ENCODE measurements around the gene ZNF148.

The ZNF148 gene

DNA sequence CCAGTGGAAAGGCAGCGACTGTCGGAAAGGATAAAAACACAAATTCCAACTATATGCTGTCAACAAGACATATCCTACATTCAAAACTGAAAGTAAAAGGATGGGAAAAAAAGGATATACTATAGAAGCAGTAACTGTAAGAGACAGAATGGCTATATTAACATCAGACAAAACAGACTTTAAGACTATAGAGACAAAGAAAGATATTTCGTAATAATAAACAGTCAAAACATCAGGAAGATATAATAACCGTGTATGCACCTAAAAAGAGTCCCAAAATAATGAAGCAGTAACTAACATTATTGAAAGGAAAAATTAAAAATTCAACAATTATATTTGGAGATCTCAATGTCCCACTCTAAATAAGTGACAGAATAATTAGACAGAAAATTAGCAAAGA lies 48.2 kb downstream of the ZNF148 start:
- no peak for DNase-seq

DNA sequence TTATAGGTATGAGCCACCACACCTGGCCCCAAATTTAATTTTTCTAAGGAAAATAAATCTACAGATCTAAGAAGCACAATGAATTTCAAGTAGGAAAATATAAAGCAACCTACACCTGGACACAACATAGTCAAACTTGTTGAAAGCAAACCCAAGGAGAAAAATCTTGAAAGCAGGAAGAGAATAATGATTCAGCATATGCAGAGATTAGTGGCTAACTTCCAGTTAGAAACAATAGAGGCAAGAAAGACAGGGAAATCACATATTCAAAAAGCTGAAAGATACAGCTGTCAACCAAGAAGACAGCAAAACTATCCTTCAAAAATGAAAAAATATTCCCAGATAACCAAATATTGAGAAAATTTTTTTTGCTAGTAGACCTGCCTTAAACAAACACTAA lies 49.4 kb downstream of the ZNF148 start:
- no peak for DNase-seq

DNA sequence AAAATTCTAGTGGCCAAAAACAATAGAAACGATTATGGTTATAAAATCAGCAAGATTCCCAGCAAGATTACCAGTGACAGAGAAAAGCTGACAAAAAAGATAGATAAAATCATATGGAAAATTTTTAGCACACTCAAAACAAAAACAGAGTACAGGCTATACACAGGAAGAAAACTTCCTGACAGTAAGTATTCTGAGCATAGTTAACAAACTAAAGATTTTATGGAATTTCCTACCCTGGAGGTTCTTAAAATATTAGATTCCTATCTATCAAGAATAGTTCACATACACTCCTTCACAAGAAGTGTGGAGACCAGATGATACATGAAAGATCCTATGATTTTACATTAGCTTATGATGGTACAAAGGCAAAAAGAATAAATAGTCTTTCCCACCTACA lies 50.8 kb downstream of the ZNF148 start:
- no peak for DNase-seq

DNA sequence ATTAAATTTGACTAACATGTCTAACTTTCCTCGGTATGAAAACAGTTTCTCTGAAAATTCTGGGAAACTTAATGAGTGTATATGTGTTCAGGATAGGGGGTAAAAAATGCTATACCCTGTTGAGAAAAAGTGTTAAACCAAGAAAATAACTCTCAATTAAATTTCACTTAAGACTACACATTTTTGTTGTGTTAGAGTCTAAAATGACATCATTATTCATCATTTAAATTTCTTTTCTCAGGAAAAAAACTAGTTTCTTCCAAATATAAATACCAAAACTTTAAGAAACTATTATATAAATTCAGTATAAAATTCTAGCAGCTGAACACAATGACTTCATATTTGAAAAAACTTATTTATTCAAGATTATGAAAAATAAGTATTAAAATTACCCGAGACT lies 52.2 kb downstream of the ZNF148 start:
- no peak for DNase-seq

DNA sequence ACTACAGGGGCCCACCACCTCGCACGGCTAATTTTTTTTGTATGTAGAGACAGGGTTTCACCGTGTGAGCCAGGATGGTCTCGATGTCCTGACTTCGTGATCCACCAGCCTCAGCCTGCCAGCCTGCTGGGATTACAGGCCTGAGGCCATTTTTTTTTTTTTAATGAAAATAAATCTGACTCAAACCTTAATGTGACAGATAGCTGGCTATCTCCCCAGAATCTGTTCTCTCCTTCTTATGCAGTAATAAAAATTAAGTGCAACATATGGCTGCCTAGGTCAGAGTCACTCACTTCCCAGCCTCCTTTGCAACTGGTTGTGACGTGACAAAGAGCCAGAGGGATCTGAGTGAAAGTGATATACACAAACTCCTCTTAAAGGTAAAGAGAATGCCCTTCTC lies 53.0 kb downstream of the ZNF148 start:
- DNase-seq: no peak

DNA sequence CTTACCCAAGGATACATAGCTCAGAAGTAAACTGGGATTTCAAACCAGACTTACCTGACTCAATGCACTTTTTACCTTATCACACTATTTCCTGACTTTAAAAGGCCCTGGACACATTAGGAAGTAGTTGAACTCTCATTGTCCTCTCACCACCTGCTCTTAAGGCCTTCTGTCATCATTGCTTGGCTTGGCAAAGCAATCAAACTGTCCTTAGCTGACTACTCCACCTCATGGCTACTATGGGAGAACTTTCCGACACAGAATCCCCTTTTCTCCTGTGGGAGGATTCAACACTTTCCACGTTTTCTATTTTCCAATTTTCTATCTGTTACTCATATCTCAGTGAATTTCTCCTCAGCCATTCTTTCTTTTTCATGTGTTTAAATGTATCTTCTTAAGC lies 55.4 kb downstream of the ZNF148 start:
- DNase-seq: no peak

DNA sequence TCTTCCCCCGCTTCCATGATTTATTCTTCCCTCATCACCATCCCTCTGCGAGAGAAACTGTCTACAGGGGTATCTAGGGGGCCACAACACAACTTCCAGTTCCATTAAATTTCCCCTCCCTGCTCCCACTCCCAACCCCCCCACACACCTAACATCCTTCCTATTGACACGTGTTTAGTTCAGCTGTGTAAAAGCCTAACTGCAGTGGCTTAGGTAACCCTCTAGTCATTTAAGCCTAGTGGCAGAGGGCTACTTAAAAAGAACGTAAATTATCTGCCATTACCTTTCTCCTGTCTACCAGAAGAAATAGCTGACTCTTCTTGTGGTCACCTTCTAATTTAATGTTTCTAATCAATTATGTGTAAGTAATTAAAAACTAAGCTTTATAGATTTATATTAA lies 56.3 kb downstream of the ZNF148 start:
- DNase-seq: no peak

DNA sequence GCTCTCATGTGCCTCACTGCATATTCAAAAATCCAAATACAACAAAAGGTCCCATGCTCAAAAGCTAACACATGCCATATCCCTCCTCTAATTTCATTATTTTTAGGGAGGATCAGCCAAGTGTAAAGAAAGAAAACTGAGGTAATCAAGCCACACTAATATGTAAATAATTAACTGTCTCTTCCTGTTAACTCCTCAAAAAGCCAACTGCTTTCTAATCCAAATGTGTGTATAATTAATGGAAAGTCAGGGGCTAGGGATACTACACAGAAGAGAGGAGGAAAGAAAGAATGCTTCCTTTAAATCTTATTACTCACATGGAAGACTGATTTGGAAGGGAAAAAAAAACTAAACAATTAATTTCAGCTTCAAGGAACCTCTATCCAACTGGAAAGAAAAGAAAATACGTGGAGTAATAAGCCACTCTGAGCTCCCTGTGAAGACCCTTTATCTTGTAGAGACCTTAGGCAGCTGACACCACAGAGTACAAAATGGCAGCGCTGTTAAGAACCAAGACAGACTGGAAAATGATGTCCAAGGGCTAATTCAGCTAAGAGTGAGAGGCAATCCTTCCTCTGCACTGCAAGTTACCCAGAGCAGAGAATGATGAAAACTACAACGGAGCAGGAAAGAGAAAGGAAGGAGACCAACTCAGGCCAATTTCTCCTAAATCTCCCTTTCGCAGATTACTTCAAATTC lies 56.8 kb downstream of the ZNF148 start:
- no peak for DNase-seq

DNA sequence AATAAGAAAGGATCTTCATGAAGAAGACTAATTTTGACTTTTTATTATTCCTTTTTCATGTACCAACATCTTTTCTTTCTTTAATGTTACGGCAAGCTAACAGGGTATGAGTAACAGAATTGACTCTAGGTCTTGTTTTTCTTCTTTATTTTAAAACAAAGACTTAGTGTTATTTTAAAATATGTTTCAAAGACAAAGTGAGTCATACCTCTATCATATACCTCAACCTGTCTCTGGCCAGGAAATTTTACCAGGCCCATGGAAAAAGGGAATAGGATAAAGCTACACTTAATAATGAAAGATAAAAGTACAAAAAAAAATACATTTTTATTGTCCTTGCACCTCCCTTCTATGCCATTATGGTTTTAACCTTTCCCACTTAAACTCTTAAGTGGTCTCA lies 57.4 kb downstream of the ZNF148 start:
- DNase-seq: no peak

DNA sequence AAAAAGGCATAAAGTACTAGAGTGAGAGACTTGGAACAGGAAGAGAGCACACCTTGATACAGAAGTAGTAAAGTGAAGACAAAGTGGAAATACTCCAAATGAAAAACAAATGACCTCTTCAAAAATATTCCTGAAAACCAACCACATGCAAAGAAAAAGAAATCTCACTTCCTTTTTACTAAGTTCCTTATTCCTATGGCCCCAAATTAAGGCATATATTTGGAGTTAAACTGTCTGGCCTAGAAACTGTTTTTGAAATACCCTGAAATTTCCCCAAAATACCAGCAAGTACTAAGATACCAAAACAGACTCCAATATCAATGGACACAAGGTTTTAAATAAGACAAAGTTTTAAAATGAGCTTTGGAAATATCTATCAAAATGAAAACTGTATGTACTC lies 58.2 kb downstream of the ZNF148 start:
- no peak for DNase-seq

DNA sequence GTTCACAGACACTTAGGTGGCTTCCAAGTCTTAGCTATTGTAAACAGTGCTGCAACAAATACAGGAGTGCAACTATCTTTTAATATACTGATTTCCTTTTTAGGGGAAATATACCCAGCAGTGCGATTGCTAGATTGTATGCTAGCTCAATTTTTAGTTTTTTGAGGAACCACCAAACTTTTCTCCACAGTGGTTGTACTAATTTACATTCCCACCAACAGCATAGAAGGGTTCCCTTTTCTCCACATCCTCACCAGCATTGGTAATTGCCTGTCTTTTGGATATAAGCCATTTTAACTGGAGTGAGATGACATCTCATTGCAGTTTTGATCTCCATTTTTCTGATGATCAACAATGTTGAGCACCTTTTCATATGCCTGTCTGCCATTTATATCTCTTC lies 58.9 kb downstream of the ZNF148 start:
- no peak for DNase-seq

DNA sequence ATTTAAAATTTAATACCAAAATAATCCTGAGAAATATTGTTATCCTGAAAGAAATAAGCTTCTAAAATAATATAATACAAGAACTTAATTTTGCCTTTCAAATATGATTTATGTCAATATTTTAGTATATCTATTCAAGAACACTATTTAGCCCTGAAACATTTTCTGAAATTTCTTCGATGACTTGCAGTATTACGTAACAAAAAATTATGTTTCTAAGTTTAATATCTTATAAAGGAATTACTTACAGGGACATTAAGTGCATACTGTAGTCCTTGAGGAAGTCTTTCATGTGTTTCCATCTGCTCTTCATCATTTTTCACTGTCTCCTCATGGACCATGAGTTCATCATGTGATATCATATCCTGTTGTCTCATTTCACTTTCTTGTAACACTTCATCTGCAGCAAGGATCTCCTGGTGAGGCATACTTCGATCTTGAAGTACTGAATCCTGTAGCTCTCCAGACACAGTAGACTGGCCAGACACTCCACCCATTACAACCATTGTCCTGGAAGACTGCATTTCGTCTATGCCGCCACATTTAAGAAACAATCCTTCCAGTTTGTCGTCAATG lies 62.0 kb downstream of the ZNF148 start:
- no peak for DNase-seq

DNA sequence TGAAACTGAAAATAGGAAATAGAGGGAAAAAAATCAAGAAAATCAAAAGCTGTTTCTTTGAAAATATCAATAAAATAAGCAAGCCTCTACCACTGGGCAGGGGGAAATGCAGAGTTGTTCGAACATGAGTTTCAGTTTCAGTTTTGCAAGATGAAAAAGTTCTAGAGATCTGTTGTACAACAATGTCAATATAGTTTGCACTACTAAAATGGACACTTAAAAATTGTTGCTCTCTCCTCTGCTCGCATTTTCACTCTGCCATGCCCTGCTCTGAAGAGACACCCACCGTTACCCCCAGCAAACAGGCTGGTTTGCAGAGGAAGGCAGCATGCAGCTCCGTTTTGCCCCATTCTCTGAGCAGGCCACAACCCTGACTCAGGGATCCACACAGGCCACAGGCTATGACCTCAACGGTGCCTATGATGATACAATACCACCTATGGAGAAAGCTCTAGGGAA lies 64.5 kb downstream of the ZNF148 start:
- peak; percentile 15 for DNase-seq

DNA sequence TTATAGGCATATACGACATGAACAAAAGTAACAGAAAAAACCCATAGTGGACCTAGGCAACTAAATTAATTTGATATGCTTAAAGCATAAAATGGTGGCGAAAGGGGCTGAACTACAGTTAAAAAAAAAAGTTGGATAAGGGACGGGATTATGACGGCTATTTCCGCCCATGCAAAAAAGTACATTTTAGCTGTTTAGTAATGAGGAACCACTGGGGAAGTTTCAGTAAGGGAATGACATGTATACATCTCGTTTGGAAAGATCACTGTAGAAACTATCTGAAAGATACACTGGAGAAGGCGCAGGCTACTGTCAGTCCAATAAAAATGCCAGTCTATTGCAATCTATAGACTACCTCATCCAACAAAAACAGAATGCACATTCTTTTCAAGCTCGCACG lies 65.6 kb downstream of the ZNF148 start:
- no peak for DNase-seq

DNA sequence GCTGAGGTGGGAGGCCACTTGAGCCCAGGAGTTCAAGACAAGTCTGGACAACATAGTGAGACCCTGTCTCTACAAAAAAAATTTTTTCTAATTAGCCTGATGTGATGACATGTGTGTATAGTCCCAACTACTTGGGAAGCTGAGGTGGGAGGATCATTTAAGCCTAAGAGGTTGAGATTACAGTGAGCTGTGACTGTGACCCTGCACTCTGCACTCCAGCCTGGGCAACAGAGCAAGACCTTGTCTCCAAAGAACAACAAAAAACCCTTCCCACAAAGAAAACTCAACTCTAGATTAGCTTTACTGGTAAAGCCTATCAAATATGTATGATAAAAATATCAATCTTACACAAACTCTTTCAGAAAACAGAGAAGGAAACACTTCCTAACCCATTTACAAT lies 68.5 kb downstream of the ZNF148 start:
- no peak for DNase-seq

DNA sequence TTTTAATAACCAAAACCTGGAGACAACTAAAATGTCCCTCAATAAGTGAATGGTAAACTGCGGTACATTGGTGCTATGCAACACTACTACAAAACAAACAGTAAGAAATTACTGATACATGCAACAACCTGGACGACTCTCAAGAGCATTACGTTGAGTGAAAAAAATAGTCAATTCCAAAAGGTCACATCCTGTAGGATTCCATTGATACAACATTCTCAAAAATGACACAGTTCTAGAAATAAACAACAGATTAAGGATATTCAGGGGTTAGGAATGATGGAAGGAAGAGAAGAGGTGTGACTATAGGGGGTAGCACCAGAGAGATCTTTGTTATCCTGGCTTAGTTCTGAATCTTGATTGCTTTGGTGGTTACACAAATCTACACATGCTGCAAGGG lies 72.2 kb downstream of the ZNF148 start:
- no peak for DNase-seq

DNA sequence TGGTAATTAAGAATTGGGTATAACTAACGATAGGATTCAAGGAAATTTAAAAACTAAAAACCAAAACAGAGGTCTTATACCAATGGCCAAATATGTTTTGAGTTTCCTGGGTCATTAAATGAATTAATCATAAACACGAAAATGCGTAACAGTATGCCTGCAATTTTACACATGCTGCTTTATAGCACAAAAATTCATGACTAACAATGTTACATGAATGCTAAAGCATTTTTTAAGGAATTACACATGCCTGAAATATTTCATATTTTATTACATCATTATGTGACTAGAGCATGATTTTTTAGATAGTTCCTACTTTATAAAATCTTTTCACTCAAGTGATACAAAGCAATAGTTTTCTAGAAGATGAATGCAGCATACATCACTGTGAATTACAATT lies 74.7 kb downstream of the ZNF148 start:
- DNase-seq: no peak

DNA sequence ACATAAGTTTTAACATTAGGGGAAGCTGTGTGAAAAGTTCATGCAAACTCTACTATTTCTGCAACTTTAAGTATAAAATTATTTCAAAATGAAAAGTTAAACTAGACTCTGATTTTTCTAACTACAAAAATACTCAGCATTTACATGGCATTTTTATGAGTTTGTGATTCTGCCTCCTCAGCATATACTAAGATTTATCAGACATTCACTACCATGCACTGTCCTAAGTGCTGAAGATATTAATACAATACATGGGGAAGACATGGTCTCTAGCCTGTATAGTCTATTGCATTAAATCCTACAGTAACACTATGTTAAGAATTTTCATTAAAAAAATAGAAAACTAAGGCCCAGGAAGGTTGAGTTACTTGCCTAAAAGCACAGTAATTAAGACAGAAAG lies 80.7 kb downstream of the ZNF148 start:
- DNase-seq: no peak

DNA sequence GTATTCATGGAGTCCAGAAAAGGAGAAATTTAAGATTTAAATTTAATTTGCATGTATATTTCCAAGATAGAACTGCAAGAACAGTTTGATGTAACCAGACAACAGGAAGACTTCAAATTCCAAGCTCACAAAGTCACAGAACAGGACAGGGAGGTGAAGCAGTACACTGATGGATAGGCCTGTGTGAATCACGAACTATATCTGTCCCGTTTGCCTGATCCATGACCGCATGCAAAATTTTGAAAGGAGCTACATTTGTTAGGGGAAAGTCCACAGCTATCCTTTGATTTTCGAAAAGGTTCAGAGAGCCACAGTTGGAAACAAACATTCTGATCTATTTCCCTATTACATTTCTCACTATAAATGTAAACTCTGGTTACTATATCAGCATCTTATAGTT lies 83.1 kb downstream of the ZNF148 start:
- DNase-seq: no peak

DNA sequence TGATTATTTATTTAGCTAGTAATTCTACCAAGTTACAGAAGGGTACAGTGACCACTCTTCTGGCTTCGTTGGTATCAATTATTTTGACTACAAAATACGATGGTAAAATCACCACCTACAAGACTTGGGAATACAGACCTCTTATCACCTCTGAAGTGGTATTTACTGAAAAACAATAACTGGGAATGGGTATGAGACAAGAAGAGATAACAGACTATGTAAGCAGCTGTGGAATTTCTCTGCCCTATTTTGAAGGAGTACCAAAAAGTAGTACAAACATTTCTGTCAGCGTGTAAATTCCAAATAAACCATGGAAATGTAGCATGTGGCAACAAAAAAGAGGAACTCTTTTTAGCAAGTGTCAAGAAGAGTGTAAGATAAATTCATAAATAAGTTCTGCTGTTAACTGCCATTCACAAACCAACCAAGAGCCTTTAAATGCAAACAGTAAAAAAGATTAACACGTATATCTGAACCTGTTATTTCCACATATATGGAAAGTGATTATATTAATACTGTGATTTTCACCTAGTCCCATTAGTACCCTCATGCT lies 85.6 kb downstream of the ZNF148 start:
- DNase-seq: no peak

DNA sequence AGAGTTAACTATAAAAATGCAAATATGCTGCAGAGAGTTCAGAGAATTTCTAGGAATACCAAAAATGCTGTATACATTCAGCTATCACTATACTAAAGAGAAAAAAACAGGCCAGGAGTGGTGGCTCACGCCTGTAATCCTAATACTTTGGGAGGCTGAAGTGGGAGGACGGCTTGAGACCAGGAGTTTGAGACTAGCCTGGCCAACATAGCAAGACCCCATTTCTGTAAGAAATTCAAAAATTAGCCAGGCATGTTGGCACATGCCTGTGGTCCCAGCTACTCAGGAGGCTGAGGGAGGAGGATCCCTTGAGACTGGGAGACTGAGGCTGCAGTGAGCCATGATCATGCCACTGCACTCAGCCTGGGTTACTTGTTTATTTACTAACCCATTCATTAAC lies 87.9 kb downstream of the ZNF148 start:
- no peak for DNase-seq

DNA sequence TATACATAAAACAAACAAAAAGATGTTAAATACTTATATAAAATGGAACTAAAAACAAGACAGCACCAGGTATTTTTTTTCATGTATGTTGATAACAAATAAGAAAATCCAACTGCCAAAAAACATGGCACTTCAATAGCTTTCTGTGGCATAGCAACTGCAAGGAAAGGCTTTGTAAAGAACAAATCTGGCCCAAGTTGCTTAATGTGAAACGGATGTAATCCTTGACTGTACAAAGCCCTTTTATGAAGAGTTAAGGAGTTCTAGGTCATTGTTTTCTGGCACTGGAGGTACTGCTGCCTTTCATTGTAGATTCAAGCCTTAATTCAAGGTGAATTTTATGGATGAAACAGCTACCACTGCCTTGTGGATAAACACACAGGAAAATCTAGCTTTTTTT lies 93.7 kb downstream of the ZNF148 start:
- no peak for DNase-seq

DNA sequence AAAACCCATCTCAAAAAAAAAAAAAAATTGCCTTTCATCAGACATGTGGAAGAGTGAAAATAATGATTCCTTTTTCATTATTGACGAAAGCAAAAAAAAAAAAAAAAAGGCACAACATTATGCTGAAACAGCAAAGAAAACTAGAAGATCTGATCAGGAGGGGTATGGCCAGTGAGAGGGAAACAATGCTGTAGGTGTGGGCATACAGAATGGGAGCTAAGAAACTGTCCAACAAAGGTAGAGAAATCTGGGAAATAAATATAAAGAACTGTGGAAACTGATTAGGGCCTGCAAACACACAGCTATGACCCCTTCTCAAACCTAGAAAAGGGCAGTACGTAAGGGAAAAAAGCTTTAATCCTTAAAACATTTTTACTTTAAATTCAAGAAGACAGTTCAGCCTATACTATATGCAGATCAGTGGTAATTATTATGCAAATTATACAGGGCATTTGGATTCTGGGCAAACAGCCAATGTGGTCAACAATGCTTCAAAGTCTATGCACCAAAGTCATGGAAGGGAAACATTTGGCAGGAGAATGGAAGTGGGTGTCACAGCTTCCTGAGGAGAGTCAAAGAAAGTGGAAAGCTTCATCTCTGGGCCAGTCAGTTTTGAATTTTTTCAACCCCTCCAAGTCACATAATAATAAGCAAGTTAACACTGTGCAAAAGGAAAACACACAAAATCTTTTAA lies 94.3 kb downstream of the ZNF148 start:
- no peak for DNase-seq

DNA sequence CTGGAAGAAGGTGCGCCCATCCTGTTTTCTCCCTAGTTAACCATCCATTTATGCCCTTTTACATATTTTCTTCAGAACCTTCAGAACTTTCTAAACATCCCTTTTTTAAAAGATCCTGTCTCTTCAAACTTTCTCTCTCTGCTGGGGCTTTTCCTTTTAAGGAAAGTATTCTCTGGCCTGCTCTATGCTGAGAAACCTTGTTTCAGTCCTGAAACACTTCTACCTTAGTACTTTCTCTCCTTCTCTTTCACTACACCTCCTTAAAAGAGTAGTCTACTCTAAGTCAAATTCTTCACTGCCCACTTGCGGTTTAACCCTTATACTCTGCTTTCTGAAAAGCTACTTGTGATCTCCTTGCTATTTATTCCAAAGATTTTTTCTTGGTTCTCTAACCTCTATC lies 97.0 kb downstream of the ZNF148 start:
- no peak for DNase-seq

Measured in stimulated activated CD4-positive, alpha-beta T cell treated with anti-CD3 and anti-CD28 coated beads, Interleukin-12 subunit alpha, Interleukin-12 subunit beta, amount 100 ng/mL, for 4 hours (primary cell).